GM12892 (cell line): ENCODE measurements around the gene LRRC30.

Experiments used
- POLR2A ChIP-seq: IDR thresholded peaks from 2 replicates; pipeline ENCODE4 v1.6.1; 2011; ENCODE audit warnings: low read depth, low read length, control low read depth
- POLR2AphosphoS5 ChIP-seq: IDR thresholded peaks from 2 replicates; pipeline ENCODE4 v1.6.1; 2011; ENCODE audit warnings: low read depth, low read length, control low read depth
- TAF1 ChIP-seq: IDR thresholded peaks from 2 replicates; pipeline ENCODE4 v1.6.1; 2011; ENCODE audit warnings: low read depth, mild to moderate bottlenecking, control low read depth, low read length, borderline replicate concordance

DNA sequence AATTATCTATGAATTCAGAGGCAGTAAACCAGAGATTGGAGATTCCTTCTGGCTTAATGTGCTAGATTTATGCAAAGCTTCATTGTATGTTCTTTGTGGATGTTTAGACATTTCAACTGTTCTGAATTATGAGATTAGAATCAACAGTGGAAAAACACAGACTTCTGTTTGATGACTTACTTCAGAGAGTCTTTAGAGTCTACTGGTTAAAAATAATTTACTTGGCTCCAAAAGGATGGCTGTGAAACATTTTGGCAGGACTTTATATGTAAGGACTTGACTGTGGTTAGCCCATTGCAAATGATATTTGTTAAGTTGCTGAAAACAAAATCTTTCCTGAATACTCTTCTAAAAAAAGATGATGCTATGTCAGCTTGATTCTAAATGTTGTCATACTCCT lies 25.5 kb upstream of the LRRC30 start:
- no peak for TF ChIP-seq POLR2A
- no peak for TF ChIP-seq POLR2AphosphoS5
- TF ChIP-seq TAF1: no peak
